Fibroblast of lung (primary cell): ENCODE results near the gene JUND. TPM values are rescaled to one million over a fixed set of nuclear protein-coding genes. Genes with fewer than 3 reads are reported as not detected.

Source experiments
- DNase-seq, 2 donors: peaks; one replicate each; pipeline versions ENCODE4 v3.0.0 to v3.0.0-alpha.2; 2010; ENCODE audit warnings: low read depth in 2 of 2
- H2AFZ ChIP-seq: 2 replicates; pipeline ENCODE4 v1.5.1; 2012; ENCODE audit warnings: low read length, control low read depth, inconsistent platforms
- H3K27ac ChIP-seq: 2 replicates; pipeline ENCODE4 v1.5.1; 2011; ENCODE audit warnings: low read length, control low read depth; ENCODE audit not compliant: insufficient read depth
- H3K27me3 ChIP-seq: 2 replicates; pipeline ENCODE4 v1.5.1; 2011; ENCODE audit warnings: mild to moderate bottlenecking, low read length; ENCODE audit not compliant: control insufficient read depth, insufficient read depth
- H3K36me3 ChIP-seq: 2 replicates; pipeline ENCODE4 v1.5.1; 2011; ENCODE audit warnings: low read length; ENCODE audit not compliant: control insufficient read depth, insufficient read depth
- H3K4me1 ChIP-seq: 2 replicates; pipeline ENCODE4 v1.5.1; 2011; ENCODE audit warnings: low read length; ENCODE audit not compliant: control insufficient read depth, insufficient read depth; ENCODE audit errors: extremely low read depth
- H3K4me2 ChIP-seq: 2 replicates; pipeline ENCODE4 v1.5.1; 2011; ENCODE audit warnings: low read length, control low read depth; ENCODE audit not compliant: insufficient read depth; ENCODE audit errors: extremely low read depth
- H3K4me3 ChIP-seq, 4 experiments: fragments of 200-600 bp in 1 of 4; sonication (generic) in 1 of 4; replicated peaks in 1 of 4; 2 replicates each; pipeline ENCODE4 v1.5.1; 2011 to 2016; ENCODE audit warnings: low read length in 4 of 4, low read depth in 3 of 4, mild to moderate bottlenecking in 3 of 4, control low read depth in 2 of 4, inconsistent platforms in 1 of 4, mixed read lengths in 1 of 4; ENCODE audit not compliant: insufficient read depth in 1 of 4; ENCODE audit errors: control extremely low read depth in 1 of 4
- H3K79me2 ChIP-seq: 2 replicates; pipeline ENCODE4 v1.5.1; 2012; ENCODE audit warnings: mild to moderate bottlenecking, low read length, inconsistent platforms; ENCODE audit not compliant: control insufficient read depth, insufficient read depth
- H3K9ac ChIP-seq: 2 replicates; pipeline ENCODE4 v1.5.1; 2011; ENCODE audit warnings: mild to moderate bottlenecking, low read length, control low read depth; ENCODE audit not compliant: insufficient read depth
- H3K9me3 ChIP-seq: 2 replicates; pipeline ENCODE4 v1.5.1; 2012; ENCODE audit warnings: low read depth, low read length; ENCODE audit not compliant: control insufficient read depth, insufficient read depth
- H4K20me1 ChIP-seq: 2 replicates; pipeline ENCODE4 v1.5.1; 2011; ENCODE audit warnings: low read length; ENCODE audit not compliant: control insufficient read depth, insufficient read depth; ENCODE audit errors: extremely low read depth
- EZH2 ChIP-seq: IDR thresholded peaks from 2 replicates; pipeline ENCODE4 v1.5.1; 2012; ENCODE audit warnings: low read length, control low read depth, mild to moderate bottlenecking; ENCODE audit errors: missing control alignments
- polyA plus RNA-seq, 2 donors: library from polyadenylated mRNA; depleted of rRNA in 1 of 2; stranded (reverse) in 1 of 2; unstranded in 1 of 2; fragments of >200 nt; gene quantifications; 2 replicates each; pipeline ENCODE4 v1.2.1, GENCODE V29; 2011 to 2012; ENCODE audit warnings: missing spikeins in 1 of 2
- total RNA-seq: library from RNA; depleted of rRNA; stranded (reverse); fragments of >200 nt; gene quantifications from 2 replicates; pipeline ENCODE4 v1.2.1, GENCODE V29; 2014
- TF ChIP-seq, protein P1 (sequence below), 2 donors: IDR thresholded peaks in 1 of 2; conservative IDR thresholded peaks in 1 of 2; 1 replicate in 1 of 2; 2 replicates in 1 of 2; pipeline ENCODE4 v1.5.1; 2011 to 2012; ENCODE audit warnings: low read length in 2 of 2, control low read depth in 1 of 2, inconsistent platforms in 1 of 2, low read depth in 1 of 2, mild to moderate bottlenecking in 1 of 2

The JUND gene
- total and polyA plus RNA-seq, 2 donors (not counting 1 experiment from before 2014, with no cell fraction given) = 65.8 to 166 TPM

DNA sequence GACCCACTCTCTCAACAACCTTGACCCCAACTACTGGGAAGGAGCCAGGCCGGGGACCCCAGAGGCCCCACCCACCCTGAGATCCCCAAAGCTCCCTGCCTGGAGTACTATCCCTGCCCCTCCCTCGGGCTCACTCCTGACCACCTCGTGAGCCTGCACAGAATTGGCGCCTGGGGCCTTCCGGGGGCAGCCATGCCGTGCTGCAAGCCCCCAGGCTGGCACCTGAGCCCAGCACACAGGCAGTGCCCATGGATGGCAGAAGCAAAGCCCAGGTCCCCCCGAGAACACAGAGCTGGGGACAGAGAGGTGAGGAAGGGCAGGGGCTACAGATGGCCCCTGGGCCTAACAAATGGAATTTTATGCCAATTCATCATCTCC is 27.5 kb upstream of the JUND start:
- H3K27ac ChIP-seq = no peak overlapping the region
- no peaks in the 10 kb centered on the region for H4K20me1 ChIP-seq
- H3K4me1 ChIP-seq = peaks cover 20% of the 10 kb centered on the region
- no peak overlapping the region for H3K4me2 ChIP-seq
- H3K79me2 ChIP-seq = no peaks in the 10 kb centered on the region
- H3K9ac ChIP-seq = no peak overlapping the region
- H2AFZ ChIP-seq = no peak overlapping the region
- no peaks in the 10 kb centered on the region for H3K9me3 ChIP-seq
- H3K36me3 ChIP-seq = peaks cover 14% of the 10 kb centered on the region
- no peaks in the 10 kb centered on the region for H3K27me3 ChIP-seq
- no peak overlapping the region for H3K4me3 ChIP-seq
- no peak for TF ChIP-seq EZH2
- TF ChIP-seq, protein P1, sequence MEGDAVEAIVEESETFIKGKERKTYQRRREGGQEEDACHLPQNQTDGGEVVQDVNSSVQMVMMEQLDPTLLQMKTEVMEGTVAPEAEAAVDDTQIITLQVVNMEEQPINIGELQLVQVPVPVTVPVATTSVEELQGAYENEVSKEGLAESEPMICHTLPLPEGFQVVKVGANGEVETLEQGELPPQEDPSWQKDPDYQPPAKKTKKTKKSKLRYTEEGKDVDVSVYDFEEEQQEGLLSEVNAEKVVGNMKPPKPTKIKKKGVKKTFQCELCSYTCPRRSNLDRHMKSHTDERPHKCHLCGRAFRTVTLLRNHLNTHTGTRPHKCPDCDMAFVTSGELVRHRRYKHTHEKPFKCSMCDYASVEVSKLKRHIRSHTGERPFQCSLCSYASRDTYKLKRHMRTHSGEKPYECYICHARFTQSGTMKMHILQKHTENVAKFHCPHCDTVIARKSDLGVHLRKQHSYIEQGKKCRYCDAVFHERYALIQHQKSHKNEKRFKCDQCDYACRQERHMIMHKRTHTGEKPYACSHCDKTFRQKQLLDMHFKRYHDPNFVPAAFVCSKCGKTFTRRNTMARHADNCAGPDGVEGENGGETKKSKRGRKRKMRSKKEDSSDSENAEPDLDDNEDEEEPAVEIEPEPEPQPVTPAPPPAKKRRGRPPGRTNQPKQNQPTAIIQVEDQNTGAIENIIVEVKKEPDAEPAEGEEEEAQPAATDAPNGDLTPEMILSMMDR (conservative IDR thresholded peaks at IDR 0.05 in 1 of 2, IDR thresholded peaks at IDR 0.05 in 1 of 2; ENCODE audit: low read depth in 1 of 2, low read length in 2 of 2) = no peak
- no peak for DNase-seq

GRCh38 chr19:18308051-18308947 is 26.9 kb upstream of the JUND start:
- Histone ChIP-seq H3K9me3 (no peaks in the 10 kb centered on the region), H3K27ac (no peak overlapping the region), H3K4me2 (no peak overlapping the region), H3K4me3 (no peak overlapping the region), H3K27me3 (no peaks in the 10 kb centered on the region), H2AFZ (no peak overlapping the region), H3K4me1 (peaks cover 25% of the 10 kb centered on the region), H3K79me2 (no peaks in the 10 kb centered on the region), H3K9ac (no peak overlapping the region), H4K20me1 (no peaks in the 10 kb centered on the region), H3K36me3 (peaks cover 14% of the 10 kb centered on the region)
- no peak for TF ChIP-seq EZH2
- TF ChIP-seq, protein P1 (conservative IDR thresholded peaks at IDR 0.05 in 1 of 2, IDR thresholded peaks at IDR 0.05 in 1 of 2; ENCODE audit: low read depth in 1 of 2, low read length in 2 of 2) = no peak
- no peak for DNase-seq

DNA sequence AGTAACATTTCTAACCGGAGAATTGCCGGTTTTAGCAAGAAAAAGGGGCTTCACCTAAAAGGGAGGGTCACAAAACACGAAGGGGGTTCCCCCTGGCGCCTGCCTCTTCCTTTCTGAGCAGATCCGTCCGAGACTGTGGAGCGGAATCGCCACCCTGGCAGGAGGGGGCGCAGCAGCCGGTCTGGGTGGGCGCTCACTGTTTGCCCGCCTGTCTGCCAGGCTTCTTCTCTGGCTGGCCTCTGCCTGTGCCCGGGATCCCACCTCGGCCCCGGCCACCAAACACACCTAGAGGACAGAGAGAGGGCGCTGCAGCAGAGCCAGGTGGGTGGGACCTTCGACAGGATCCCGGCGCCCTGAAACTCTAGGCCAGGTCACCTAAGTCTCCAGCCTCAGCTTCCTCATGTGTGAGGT is 25.9 kb upstream of the JUND start:
- Histone ChIP-seq H3K4me3 (no peak overlapping the region), H3K9me3 (no peaks in the 10 kb centered on the region), H2AFZ (no peak overlapping the region), H3K4me1 (peaks cover 25% of the 10 kb centered on the region), H3K36me3 (peaks cover 10% of the 10 kb centered on the region), H3K9ac (no peak overlapping the region), H3K79me2 (no peaks in the 10 kb centered on the region), H4K20me1 (no peaks in the 10 kb centered on the region), H3K27me3 (no peaks in the 10 kb centered on the region), H3K27ac (peak overlapping the region; percentile 52), H3K4me2 (peak overlapping the region; percentile 68)
- TF ChIP-seq, protein P1 (conservative IDR thresholded peaks at IDR 0.05 in 1 of 2, IDR thresholded peaks at IDR 0.05 in 1 of 2; ENCODE audit: low read depth in 1 of 2, low read length in 2 of 2) = no peak
- no peak for TF ChIP-seq EZH2
- no peak for DNase-seq
